Activated B cell treated with CpG ODN at 0.5 μM for 24 hours (primary cell): ENCODE measurements around the gene AOPEP. TPM values are rescaled to one million over a fixed set of nuclear protein-coding genes. Genes with fewer than 3 reads are reported as not detected.

ENCODE experiments used
- ATAC-seq: fragments of 200-7000 bp; cut with Tn5 transposase; one replicate; pipeline ENCODE4 v1.10.0; 2021; ENCODE audit warnings: low read depth, mild to moderate bottlenecking, moderate library complexity
- CTCF ChIA-PET: fragments of 350-600 bp; sonication (Branson Sonifier 250); formaldehyde crosslinking; loops from one replicate; lab custom pipeline; 2021; ENCODE audit warnings: antibody characterized with exemption; lab: Charles Lee
- POLR2A ChIA-PET: fragments of 350-600 bp; sonication (Branson Sonifier 250); formaldehyde crosslinking; loops from one replicate; lab custom pipeline; 2021; ENCODE audit warnings: antibody characterized with exemption; lab: Charles Lee
- DNase-seq: peaks from one replicate; pipeline ENCODE4 v3.0.0; 2022
- H3K27ac Mint-ChIP-seq: one replicate; pipeline ENCODE4 v1.8.0; 2020; ENCODE audit warnings: mixed read lengths
- H3K27me3 Mint-ChIP-seq: one replicate; pipeline ENCODE4 v1.8.0; 2021; ENCODE audit warnings: mixed read lengths
- H3K36me3 Mint-ChIP-seq: one replicate; pipeline ENCODE4 v1.8.0; 2021; ENCODE audit warnings: low read depth, mixed read lengths
- H3K4me1 Mint-ChIP-seq: one replicate; pipeline ENCODE4 v1.8.0; 2021; ENCODE audit warnings: mixed read lengths
- H3K4me3 Mint-ChIP-seq: one replicate; pipeline ENCODE4 v1.8.0; 2020; ENCODE audit warnings: mild to moderate bottlenecking, mixed read lengths
- H3K9me3 Mint-ChIP-seq: one replicate; pipeline ENCODE4 v1.8.0; 2020; ENCODE audit warnings: mixed read lengths
- intact Hi-C: fragments of 100-400 bp; cut with micrococcal nuclease; formaldehyde crosslinking; loops from one replicate; pipeline ENCODE4 v1.15.1; 2024
- total RNA-seq: library from RNA; stranded (reverse); gene quantifications from 2 replicates; pipeline ENCODE4 v1.2.3, GENCODE V29; 2022
- TF ChIP-seq, protein P1 (sequence below): fragments of 200-600 bp; IDR thresholded peaks from one replicate; pipeline ENCODE4 v1.8.0; 2022; ENCODE audit warnings: antibody characterized with exemption, mild to moderate bottlenecking

The AOPEP gene
- total RNA-seq, 1 donor from 2014 or later: 20.4 TPM

DNA sequence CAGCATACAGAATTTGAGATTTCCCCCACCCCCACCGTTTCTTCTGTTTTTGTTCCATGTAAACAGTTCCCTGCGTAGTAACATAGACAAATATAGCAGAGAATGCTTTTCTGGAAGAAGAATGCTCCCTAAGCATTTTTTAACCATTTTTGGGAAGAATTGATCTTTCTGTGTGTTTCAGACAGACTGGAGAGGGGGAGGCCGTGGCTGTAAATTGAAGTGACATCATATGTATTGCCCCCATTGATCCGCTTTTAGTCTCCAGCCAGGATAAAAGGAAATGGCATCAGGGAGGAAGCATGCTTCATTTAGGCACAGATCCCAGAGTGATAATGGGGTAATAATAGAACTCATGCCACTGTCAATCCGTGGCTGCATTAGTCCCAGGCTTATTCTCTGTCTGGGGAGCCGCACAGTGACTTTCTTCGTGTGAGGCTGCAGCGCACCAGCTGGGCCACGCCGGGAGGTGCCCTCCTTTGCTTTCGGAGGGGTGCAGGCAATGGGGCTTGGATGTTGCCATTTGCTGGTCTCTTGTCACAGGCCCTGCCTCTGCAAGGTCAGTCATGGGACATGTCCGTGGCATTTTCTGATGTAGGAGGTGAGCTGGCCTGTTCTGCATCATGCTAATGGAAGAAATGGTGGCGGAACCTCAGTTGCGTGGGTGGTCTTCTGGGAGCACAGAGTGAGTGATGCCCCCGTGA is 329.5 kb downstream of the AOPEP start:
- Mint-ChIP-seq H3K4me1 (no peaks in the 10 kb centered on the region), H3K27me3 (no peaks in the 10 kb centered on the region), H3K4me3 (no peak overlapping the region), H3K9me3 (no peaks in the 10 kb centered on the region), H3K27ac (no peak overlapping the region), H3K36me3 (peaks cover 2% of the 10 kb centered on the region)
- DNase-seq (no peak), ATAC-seq (no peak)
- intact Hi-C loops: no loop called here
- ChIA-PET CTCF (no interaction called here), POLR2A (no interaction called here)
- TF ChIP-seq, protein P1, sequence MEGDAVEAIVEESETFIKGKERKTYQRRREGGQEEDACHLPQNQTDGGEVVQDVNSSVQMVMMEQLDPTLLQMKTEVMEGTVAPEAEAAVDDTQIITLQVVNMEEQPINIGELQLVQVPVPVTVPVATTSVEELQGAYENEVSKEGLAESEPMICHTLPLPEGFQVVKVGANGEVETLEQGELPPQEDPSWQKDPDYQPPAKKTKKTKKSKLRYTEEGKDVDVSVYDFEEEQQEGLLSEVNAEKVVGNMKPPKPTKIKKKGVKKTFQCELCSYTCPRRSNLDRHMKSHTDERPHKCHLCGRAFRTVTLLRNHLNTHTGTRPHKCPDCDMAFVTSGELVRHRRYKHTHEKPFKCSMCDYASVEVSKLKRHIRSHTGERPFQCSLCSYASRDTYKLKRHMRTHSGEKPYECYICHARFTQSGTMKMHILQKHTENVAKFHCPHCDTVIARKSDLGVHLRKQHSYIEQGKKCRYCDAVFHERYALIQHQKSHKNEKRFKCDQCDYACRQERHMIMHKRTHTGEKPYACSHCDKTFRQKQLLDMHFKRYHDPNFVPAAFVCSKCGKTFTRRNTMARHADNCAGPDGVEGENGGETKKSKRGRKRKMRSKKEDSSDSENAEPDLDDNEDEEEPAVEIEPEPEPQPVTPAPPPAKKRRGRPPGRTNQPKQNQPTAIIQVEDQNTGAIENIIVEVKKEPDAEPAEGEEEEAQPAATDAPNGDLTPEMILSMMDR: no peak

DNA sequence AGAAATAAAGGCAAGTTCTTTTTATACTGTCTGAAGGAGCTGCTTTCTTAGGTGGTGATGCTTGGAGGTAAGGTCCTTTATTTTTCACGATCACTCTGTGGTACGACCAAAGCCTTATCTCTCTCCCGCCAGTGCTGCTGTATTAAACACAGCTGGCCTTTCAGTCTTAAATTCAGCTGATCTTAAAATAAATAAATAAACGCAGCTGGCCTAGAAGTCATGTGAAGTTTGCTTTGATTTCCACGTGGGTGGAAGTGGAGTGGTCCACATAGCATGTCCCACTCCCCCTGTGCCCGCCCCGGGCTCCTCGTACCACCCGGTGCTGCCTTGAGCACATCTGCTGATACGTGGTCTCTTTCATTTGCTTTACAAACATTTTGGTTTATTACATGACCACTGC is 330.6 kb downstream of the AOPEP start:
- ATAC-seq (no peak), DNase-seq (no peak)
- POLR2A ChIA-PET: no interaction called here
- Mint-ChIP-seq H3K9me3 (no peaks in the 10 kb centered on the region), H3K4me1 (no peaks in the 10 kb centered on the region), H3K36me3 (peaks cover 4% of the 10 kb centered on the region), H3K27ac (no peak overlapping the region), H3K4me3 (no peak overlapping the region), H3K27me3 (no peaks in the 10 kb centered on the region)
- CTCF ChIA-PET: no interaction called here
- TF ChIP-seq, protein P1: no peak
- intact Hi-C loops: no loop called here

DNA sequence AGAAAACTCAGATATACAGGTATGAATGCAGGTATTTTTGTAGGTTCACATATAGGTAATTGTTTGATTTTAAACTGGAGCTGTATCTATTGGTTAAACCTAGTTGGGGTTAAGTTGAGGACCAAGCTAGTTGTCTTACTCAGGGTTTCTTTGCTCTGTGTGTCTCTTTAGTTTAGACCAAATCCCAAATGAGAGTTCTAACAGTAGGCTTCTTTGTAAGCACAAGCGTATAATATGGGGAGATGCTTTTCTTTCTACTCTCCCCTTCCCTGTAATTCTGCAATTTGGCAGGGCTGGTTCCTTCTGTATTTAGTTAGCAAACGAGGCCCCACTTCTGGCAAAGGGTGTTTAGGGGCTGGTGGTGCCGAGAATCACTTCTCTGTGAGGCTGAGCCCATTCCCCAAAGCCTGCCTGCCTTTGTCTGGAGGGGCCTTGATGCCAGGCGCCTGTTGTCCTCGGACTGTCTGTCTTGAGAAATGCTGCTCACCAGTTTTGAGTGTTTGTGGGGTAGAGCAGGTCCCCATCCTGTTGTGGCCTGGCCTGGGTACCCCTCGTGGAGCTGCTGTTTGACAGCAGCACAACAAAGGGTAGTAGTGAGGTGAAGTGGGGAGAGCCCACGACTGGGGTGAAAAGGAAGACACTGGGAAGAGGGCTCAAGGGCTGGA is 331.8 kb downstream of the AOPEP start:
- ATAC-seq: no peak
- intact Hi-C loops: no loop called here
- Mint-ChIP-seq H3K27ac (no peak overlapping the region), H3K9me3 (no peaks in the 10 kb centered on the region), H3K4me1 (no peaks in the 10 kb centered on the region), H3K27me3 (no peaks in the 10 kb centered on the region), H3K36me3 (peaks cover 4% of the 10 kb centered on the region), H3K4me3 (no peak overlapping the region)
- DNase-seq: no peak
- CTCF ChIA-PET: no interaction called here
- POLR2A ChIA-PET: no interaction called here
- TF ChIP-seq, protein P1: no peak

DNA sequence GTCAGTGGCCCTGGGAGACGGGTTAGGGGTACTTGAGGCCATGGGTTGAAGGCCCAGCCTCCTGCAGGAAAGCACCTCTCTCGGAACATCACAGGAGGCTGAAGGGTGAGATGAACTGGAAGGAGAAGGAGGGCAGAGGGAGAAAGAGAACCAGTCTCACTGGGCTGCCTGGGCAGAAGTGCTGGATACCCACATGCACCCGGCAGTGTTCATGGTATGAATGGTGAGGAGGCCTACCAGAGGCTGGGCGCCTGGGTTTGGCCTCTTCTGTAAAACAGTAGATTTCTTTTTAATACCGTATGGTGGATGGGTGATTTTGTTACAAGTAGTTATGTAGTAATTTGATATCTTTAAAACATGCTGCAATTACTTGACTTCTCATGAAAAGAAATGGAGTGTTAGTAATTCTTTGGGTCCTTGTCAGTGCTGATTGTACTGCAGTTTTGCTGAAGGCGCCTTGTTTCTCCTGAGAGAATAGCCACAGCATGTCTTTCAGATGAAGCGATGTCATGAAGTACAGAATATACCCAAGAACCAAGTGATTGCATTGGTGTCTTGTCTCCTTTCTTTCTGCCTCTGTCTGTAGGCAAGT is 332.4 kb downstream of the AOPEP start:
- Mint-ChIP-seq H3K4me1 (no peaks in the 10 kb centered on the region), H3K27ac (no peak overlapping the region)
- ATAC-seq: no peak

DNA sequence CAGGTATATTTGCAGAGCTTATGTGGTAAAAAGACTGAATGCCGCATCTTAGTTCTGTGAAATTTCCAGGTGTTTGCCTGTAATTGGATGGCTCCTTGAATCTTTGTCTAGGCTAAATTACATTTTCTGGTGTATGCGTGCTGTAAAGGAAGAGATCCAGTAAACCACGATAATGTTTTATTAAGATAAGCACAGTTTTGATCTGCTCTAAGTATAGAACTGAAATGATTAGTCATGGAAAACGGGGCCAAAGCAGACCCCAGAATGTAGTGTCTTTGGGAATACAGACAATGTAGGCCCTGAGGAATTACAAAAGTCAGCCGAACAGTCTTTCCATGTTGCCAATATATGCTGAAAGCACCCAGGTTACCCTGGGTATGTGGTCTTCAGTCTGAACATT is 333.7 kb downstream of the AOPEP start:
- H3K9me3 Mint-ChIP-seq: no peaks in the 10 kb centered on the region

More for the DNA sequence above, 332.4 kb downstream of the AOPEP start:
- intact Hi-C loops: no loop called here
- no peak for DNase-seq
- POLR2A ChIA-PET: no interaction called here
- CTCF ChIA-PET: no interaction called here
- Mint-ChIP-seq H3K36me3 (peaks cover 9% of the 10 kb centered on the region), H3K9me3 (no peaks in the 10 kb centered on the region), H3K27me3 (no peaks in the 10 kb centered on the region), H3K4me3 (no peak overlapping the region)
- TF ChIP-seq, protein P1: no peak

More for the DNA sequence above, 333.7 kb downstream of the AOPEP start:
- intact Hi-C loops: no loop called here
- H3K36me3 Mint-ChIP-seq: peaks cover 9% of the 10 kb centered on the region
- no peak overlapping the region for H3K27ac Mint-ChIP-seq
- ATAC-seq (no peak), DNase-seq (no peak)
- POLR2A ChIA-PET: no interaction called here
- CTCF ChIA-PET: no interaction called here
- TF ChIP-seq, protein P1: no peak
- H3K4me3 Mint-ChIP-seq: no peak overlapping the region
- no peaks in the 10 kb centered on the region for H3K27me3 Mint-ChIP-seq
- H3K4me1 Mint-ChIP-seq: no peaks in the 10 kb centered on the region
